GM12864 (cell line): ENCODE results near the gene OS9.
A peak's percentile ranks its signal among the peaks of the same experiment; 100 is the strongest.

ENCODE experiments used
- DNase-seq: peaks from one replicate; pipeline ENCODE4 v3.0.0-alpha.2; 2011; ENCODE audit warnings: low read depth
- H3K4me3 ChIP-seq: 2 replicates; pipeline ENCODE4 v1.5.1; 2011; ENCODE audit warnings: mild to moderate bottlenecking, low read depth, low read length, control low read depth
- CTCF ChIP-seq: IDR thresholded peaks from 2 replicates; pipeline ENCODE4 v1.5.1; 2011; ENCODE audit warnings: low read depth, mild to moderate bottlenecking, moderate library complexity, low read length, control low read depth, inconsistent platforms; ENCODE audit errors: missing control alignments

Gene OS9

GRCh38 chr12:57725851-57726150 is 31.9 kb downstream of the OS9 start:
- no peak for DNase-seq
- no peak for TF ChIP-seq CTCF
- H3K4me3 ChIP-seq: no peak overlapping the region

GRCh38 chr12:57726151-57726883 is 32.4 kb downstream of the OS9 start:
- no peak overlapping the region for H3K4me3 ChIP-seq
- peak; percentile 34 for TF ChIP-seq CTCF
- no peak for DNase-seq

- no peak for DNase-seq
- no peak for TF ChIP-seq CTCF
- no peak overlapping the region for H3K4me3 ChIP-seq
Observed at GRCh38 chr12:57726884-57727757, 33.2 kb downstream of the OS9 start.

GRCh38 chr12:57727758-57728395 is 33.9 kb downstream of the OS9 start:
- H3K4me3 ChIP-seq: no peak overlapping the region
- no peak for TF ChIP-seq CTCF
- no peak for DNase-seq

GRCh38 chr12:57729321-57729844 is 35.5 kb downstream of the OS9 start:
- DNase-seq: no peak
- no peak for TF ChIP-seq CTCF
- no peak overlapping the region for H3K4me3 ChIP-seq

- H3K4me3 ChIP-seq: no peak overlapping the region
- TF ChIP-seq CTCF: no peak
- DNase-seq: no peak
Observed at GRCh38 chr12:57730336-57731067, 36.6 kb downstream of the OS9 start.
